NT2/D1 (cell line): ENCODE data around the gene CD8B.

Experiments
- DNase-seq: peaks from one replicate; pipeline ENCODE4 v3.0.0-alpha.2; 2011; ENCODE audit warnings: low read depth, low spot score
- H3K27me3 ChIP-seq: 2 replicates; pipeline ENCODE4 v1.6.0; 2011; ENCODE audit warnings: mild to moderate bottlenecking; ENCODE audit not compliant: insufficient read length, insufficient read depth
- H3K36me3 ChIP-seq: 2 replicates; pipeline ENCODE4 v1.6.1; 2011; ENCODE audit warnings: mild to moderate bottlenecking, low read length, mixed read lengths; ENCODE audit not compliant: insufficient read depth, insufficient read length
- H3K4me1 ChIP-seq: 2 replicates; pipeline ENCODE4 v1.5.1; 2011; ENCODE audit not compliant: insufficient read depth, insufficient read length
- H3K4me3 ChIP-seq: 2 replicates; pipeline ENCODE4 v1.5.1; 2011; ENCODE audit warnings: low read depth; ENCODE audit not compliant: insufficient read length
- H3K9ac ChIP-seq: 2 replicates; pipeline ENCODE4 v1.6.0; 2011; ENCODE audit warnings: low read depth; ENCODE audit not compliant: insufficient read length
- H3K9me3 ChIP-seq: 2 replicates; pipeline ENCODE4 v1.5.1; 2011; ENCODE audit warnings: mild to moderate bottlenecking, low read length; ENCODE audit not compliant: insufficient read depth
- SUZ12 ChIP-seq: IDR thresholded peaks from 2 replicates; pipeline ENCODE4 v1.6.1; 2011; ENCODE audit not compliant: insufficient read length, insufficient read depth; ENCODE audit errors: extremely low read depth
- YY1 ChIP-seq: IDR thresholded peaks from 2 replicates; pipeline ENCODE4 v1.6.1; 2011; ENCODE audit not compliant: insufficient read length, insufficient read depth
- ZNF274 ChIP-seq: IDR thresholded peaks from 2 replicates; pipeline ENCODE4 v1.6.1; 2011; ENCODE audit warnings: mild to moderate bottlenecking, low read depth, low read length

Gene CD8B

DNA sequence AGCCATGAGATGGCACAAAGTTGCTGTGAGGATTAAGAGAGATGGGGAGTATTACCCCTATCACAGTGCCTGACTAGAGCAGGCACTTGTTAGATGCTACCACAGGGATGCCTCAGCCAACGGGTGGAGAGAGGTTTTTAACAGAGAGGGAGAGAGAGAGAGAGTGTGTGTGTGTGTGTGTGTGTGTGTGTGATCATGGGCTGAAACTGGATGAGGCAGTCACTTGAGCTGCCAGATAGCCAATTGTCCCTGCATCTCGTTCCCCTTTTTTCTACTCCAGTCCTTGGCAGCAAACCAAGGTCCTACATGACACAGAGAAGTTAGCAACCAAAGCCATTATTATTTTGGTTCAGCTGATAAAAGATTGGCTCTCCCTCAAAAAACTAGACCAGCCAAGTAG is 74.0 kb downstream of the CD8B start:
- no peak for DNase-seq
- Histone ChIP-seq H3K4me1 (peaks cover 2% of the 10 kb centered on the region), H3K9ac (no peak overlapping the region), H3K36me3 (no peaks in the 10 kb centered on the region), H3K9me3 (no peaks in the 10 kb centered on the region), H3K27me3 (peaks cover 54% of the 10 kb centered on the region), H3K4me3 (no peak overlapping the region)
- no peak for TF ChIP-seq ZNF274
- TF ChIP-seq SUZ12 = no peak

DNA sequence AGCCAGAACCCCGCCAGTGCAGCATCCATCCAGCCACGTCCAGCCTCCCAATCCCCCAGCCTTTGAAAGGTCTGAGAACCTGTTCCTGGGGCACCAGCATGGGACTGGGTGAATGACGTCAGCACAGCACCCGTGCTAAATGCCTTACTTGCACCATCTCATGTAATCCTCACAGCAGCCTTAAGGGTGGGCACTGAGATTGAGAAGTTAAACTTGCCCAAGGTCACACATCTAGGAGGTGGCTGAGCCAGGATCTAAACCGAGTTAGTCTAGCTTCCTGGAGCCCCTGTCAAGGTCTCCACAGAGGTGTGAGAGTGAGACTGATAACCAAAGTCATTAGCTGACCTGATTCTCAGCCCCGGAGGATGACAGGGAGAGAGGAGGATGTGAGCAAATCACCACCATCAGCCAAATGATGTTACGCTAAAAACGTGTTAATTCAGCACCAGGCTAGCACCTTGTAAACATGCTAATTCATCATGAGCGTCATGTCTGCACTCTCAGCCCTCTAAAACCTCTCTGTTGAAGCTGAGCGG is 75.6 kb downstream of the CD8B start:
- no peak overlapping the region for H3K9ac ChIP-seq
- no peaks in the 10 kb centered on the region for H3K9me3 ChIP-seq
- no peaks in the 10 kb centered on the region for H3K36me3 ChIP-seq
- H3K4me1 ChIP-seq = peaks cover 2% of the 10 kb centered on the region
- no peak overlapping the region for H3K4me3 ChIP-seq
- TF ChIP-seq YY1 (no peak), ZNF274 (no peak), SUZ12 (no peak)
- peaks cover 38% of the 10 kb centered on the region for H3K27me3 ChIP-seq
- DNase-seq = no peak

DNA sequence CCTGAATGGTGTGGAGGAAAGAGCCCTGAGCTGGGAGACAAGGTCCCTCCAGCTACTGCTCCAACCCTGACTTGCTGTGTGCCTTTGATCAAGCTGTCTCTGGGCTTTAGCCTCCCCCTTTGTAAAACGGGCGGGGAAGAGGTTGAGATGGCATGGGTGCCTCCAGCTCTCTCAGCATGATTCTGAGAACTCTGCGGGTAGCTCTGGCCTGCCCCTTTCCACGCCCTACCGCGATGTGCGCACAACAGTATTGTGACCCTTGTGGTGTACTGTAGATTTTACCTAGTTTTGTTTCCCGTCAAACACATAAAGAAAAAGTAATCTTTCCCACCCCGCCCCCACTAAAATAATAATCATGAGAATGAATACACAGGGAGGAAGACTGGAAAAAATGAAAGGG is 76.2 kb downstream of the CD8B start:
- no peak for TF ChIP-seq ZNF274
- no peak for TF ChIP-seq SUZ12
- TF ChIP-seq YY1 = no peak

GRCh38 chr2:86783615-86784339 is 77.9 kb downstream of the CD8B start:
- TF ChIP-seq YY1 (no peak), ZNF274 (no peak), SUZ12 (no peak)
- no peak for DNase-seq
- H3K27me3 ChIP-seq = peaks cover 15% of the 10 kb centered on the region
- peaks cover 2% of the 10 kb centered on the region for H3K4me1 ChIP-seq
- no peaks in the 10 kb centered on the region for H3K36me3 ChIP-seq
- no peak overlapping the region for H3K9ac ChIP-seq
- H3K9me3 ChIP-seq = no peaks in the 10 kb centered on the region
- H3K4me3 ChIP-seq = no peak overlapping the region

More for the DNA sequence above, 76.2 kb downstream of the CD8B start:
- no peaks in the 10 kb centered on the region for H3K9me3 ChIP-seq
- DNase-seq = no peak
- no peak overlapping the region for H3K9ac ChIP-seq
- H3K4me1 ChIP-seq = peaks cover 2% of the 10 kb centered on the region
- no peak overlapping the region for H3K4me3 ChIP-seq
- peaks cover 32% of the 10 kb centered on the region for H3K27me3 ChIP-seq
- H3K36me3 ChIP-seq = no peaks in the 10 kb centered on the region

DNA sequence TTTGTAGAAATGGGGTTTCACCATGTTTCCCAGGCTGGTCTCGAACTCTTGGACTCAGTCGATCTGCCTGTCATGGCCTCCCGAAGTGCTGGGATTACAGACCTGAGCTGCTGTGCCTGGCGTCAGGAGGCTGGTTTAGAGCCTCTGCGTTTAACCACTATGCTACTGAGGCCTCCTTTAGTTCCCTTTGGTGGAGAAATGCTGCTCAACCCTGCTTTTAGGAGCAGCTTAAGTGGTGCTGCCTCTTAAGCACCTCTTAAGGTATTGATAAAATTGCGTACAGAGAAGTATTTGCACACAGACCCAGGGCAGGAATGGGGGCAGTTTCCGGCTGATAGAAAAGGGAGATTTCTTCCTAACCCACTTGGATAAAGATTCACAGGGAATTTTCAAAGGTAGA is 78.9 kb downstream of the CD8B start:
- H3K27me3 ChIP-seq = peaks cover 5% of the 10 kb centered on the region
- no peak overlapping the region for H3K9ac ChIP-seq
- H3K4me3 ChIP-seq = no peak overlapping the region
- H3K9me3 ChIP-seq = no peaks in the 10 kb centered on the region
- no peaks in the 10 kb centered on the region for H3K36me3 ChIP-seq
- TF ChIP-seq ZNF274 (no peak), YY1 (no peak), SUZ12 (no peak)
- peaks cover 2% of the 10 kb centered on the region for H3K4me1 ChIP-seq
- no peak for DNase-seq

- no peak overlapping the region for H3K9ac ChIP-seq
- H3K36me3 ChIP-seq = no peaks in the 10 kb centered on the region
- TF ChIP-seq YY1 (no peak), SUZ12 (no peak), ZNF274 (no peak)
- no peaks in the 10 kb centered on the region for H3K9me3 ChIP-seq
- no peak overlapping the region for H3K4me3 ChIP-seq
- no peaks in the 10 kb centered on the region for H3K27me3 ChIP-seq
- no peak for DNase-seq
- peaks cover 2% of the 10 kb centered on the region for H3K4me1 ChIP-seq
Measured at GRCh38 chr2:86781363-86781762, 80.3 kb downstream of the CD8B start.

GRCh38 chr2:86779971-86780370 is 81.7 kb downstream of the CD8B start:
- TF ChIP-seq ZNF274 (no peak), SUZ12 (no peak), YY1 (no peak)
- Histone ChIP-seq H3K4me1 (no peaks in the 10 kb centered on the region), H3K9ac (no peak overlapping the region), H3K4me3 (no peak overlapping the region), H3K36me3 (peaks cover under 1% of the 10 kb centered on the region), H3K27me3 (no peaks in the 10 kb centered on the region), H3K9me3 (no peaks in the 10 kb centered on the region)
- DNase-seq = no peak
